GM19372 (cell line): Measurements from ENCODE around the gene MT1A.
"Not testable (repeated sequence)": the region's sequence is repeated elsewhere in the genome, so short reads cannot be mapped to it uniquely, and the experiment has no call there.

ENCODE experiments used
- ATAC-seq: cut with Tn5 transposase; IDR thresholded peaks from one replicate; pipeline ENCODE4 v1.9.1; 2021; ENCODE audit warnings: mild to moderate bottlenecking, low read depth, moderate library complexity; ENCODE audit not compliant: unreplicated experiment

MT1A gene

GRCh38 chr16:56652600-56652999 is 14.1 kb downstream of the MT1A start:
- ATAC-seq = no peak

- no peak for ATAC-seq
Measured at GRCh38 chr16:56653218-56653617, 14.8 kb downstream of the MT1A start.

DNA sequence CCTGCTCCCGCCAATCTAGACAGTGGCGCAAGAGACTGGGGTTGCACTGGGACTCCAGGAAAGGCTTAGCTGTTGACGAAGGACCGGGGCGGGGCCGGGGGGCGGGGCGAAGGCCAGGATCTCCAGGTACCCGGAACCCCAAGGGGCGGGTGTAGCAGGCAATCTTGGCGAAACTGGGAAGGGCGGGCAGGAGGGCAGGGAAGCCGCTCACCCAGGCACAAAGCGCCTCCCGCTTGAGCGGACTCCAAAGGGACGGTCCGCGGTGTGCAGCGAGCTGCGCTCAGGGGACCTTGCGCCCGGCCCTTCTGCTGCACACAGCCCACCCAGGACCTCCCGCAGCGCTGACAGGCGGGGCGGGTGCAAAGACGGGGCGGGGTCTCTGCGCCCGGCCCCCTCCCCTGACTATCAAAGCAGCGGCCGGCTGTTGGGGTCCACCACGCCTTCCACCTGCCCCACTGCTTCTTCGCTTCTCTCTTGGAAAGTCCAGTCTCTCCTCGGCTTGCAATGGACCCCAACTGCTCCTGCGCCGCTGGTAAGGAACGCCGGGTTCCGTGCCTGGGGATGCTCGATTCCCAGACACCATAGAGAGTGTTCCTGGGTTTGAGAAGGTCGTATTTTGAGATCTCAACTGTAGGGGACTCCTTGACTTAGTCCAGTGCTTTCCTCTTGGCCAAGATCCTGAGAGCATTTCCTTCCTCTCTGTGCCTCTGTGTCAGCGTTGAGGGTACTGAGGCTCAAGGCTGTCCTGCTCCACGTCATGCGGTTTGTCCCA is 19.3 kb downstream of the MT1A start, which contains the start of gene MT1F:
Gene MT1F (plus strand): TSS at position 405 of the 772 bp plus-strand sequence. CDS start 100 bp downstream, at position 505.
- no peak for ATAC-seq

DNA sequence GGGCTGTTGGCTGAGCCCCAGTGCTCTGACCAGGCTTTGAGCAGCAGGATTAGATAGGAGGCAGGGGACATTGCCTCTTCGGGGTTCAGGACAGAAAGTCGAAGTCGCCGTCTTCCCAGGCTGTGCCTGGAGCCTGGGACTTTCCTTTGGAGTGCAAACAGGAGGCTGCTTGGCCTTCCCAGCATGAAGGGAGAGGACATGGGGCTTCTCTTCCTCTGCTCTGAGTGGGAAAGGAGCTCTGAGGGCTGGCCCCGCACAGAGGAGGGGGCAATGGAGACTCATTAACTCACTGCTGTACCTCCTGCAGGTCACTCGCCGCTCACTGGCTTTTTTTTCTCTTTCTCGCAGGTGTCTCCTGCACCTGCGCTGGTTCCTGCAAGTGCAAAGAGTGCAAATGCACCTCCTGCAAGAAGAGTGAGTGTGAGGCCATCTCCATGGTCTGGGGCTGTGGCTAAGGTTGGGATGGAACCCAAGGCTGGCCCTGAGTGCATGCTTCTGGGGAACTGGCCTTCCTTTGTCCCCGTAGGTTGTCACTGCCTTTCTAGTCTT is 19.9 kb downstream of the MT1A start:
- ATAC-seq = no peak

DNA sequence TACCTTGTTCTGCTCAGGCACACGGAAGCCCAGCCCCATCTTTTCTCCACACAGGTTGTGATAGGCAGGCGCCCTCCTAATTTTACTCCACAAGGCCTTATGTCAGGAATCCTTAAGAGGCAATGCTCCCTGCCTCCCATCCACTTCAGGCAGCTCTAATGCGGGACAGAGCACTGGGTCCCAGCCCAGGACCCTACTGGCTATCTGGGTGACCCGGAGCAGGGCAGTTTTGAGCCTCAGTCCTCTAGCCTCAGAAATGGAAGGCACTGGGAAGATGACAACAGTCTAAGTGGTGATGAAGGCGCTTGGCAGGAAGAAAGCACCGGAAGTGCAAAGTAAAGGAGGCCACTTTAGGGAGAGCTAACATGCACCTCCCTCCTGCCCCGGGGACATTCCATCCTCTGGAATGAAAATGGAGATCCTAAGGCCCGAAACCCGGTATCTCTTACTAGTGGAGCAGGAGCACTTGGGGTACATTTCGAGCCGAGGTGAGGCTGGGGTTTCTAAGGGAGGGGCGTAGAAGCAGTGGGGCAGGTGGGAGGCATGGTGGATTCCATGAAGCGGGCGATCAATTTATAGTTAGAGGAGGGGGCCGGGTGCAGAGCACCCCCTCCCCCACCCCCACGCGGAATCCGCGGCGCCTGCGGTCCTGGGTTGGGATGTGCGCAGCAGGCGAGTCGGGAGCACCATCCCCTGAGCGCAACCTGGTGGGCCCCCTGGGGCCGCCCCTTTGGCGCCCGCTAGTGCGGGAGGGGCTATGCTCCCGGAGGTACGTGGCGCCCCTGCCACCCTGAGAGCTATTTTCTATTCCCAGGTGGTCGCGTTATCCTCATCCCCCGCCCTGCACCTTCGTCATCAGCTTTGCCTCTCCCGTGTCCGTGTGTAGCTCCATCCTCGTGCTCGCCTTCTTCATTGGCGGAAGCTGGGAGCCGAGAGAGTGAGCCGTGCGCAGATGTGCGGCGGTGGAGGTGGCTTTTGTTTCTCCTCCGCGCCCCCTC is 24.2 kb downstream of the MT1A start:
- ATAC-seq = no peak

DNA sequence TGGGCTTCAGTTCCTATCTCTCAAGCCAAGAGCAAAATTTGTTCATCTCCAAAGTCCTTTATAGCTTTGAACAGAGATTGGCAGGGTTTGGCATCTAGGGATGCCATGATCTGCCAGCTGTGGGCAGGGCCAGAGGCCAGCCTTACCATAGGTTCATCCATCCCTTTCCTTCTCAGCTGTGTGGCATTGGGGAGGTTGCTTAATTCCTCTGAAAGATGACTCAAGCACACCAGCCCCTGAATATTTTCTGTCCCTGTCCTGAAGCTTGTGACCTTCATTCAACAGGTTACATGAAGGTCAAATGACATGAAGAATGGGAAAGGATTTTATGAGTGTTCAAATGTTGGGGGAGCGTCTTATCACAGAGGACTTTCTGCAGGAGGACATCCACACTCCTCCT is 26.0 kb downstream of the MT1A start:
- ATAC-seq = no peak

DNA sequence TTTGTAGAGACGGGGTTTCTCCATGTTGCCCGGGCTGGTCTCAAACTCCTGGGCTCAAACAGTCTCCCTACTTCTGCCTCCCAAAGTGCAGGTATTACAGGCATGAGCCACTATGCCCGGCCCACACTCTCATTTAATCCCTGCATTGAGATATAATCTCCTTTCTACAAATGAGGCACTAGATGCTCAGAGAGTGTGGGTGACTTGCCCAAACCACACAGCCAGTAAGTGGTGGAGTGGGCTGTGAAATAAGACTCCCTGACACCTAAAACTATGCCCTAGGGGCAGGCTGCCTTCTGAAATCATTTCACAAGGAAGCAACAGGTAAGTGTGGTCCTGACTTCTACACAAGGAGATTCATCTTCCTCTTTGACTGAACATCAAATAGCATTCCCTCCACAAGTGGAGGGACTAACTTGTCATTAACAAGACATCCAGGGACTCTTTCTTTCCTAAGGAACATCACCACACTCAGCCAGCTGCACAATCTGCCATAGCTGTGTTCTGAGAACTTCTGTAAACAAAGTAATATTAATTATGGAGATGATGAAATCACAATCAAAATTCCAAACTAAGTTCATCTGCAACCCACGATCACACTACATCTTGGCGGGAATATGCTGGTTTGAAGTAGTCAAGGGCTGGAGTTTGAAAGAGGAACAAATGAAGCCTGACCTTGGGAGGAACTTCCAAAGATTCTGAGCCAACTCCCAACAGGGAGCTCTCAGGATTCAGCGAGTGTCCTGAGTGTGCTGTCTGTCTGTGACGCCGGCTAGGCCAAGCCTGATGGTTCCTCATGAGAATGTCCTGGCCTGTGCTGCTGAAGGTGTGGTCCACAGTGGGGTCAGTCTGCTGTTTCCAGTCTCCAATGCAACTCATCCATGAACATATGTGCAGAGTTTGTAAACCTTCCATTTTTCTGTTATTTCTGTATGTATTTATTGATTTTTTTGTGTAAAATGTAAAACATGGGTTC is 27.1 kb downstream of the MT1A start:
- not testable (repeated sequence) for ATAC-seq

DNA sequence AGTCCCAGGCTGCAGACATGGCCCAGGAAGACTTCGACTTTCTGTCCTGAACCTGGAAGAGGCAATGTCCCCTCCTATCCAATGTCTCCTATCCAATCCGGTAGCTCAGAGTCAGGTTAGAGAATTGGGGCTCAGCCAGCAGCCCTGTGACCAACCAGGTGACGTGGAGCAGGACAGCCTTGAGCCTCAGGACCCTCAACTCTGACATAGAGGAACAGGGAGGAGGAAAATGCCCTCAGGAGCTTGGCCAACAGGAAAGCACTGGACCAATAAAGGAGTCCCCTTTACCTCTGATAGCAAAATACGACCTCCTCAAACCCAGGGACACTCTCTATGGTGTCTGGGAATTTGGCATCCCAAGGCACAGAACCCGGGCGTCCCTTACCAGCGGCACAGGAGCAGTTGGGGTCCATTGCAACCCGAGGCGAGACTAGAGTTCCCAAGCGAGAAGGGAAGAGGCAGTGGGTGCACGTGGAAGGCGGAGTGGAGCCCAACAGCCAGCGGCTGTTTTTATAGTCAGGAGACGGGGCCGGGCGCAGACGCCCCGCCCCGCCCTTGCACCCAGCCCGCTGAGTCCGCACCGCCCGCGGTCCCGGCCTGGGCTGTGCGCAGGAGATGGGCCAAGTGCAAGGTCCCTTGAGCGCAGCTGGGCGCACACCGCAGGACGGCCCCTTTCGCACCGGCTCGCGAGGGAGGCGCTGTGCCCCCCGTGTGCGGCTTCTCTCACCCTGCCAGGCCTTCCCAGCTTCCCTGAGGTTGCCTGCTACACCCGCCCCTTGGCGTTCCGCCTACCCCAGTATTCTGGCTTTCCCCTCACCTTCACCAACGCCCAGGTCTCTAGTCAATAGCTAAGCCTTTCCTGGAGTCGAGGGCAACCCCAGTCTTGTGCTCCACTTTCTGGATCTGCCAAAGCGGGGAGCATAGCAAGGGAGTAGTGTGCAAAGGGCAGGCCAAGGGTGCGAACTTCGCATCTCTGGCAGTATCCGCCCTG is 29.4 kb downstream of the MT1A start, which contains the start of gene MT1G:
Gene MT1G (minus strand): TSS at position 485 of the 991 bp plus-strand sequence. CDS start 72 bp downstream, at position 413.
- ATAC-seq = no peak

GRCh38 chr16:56669005-56669839 is 30.8 kb downstream of the MT1A start, which contains the start of gene MT1H:
TSS of gene MT1H (plus strand) at chr16:56669814. CDS start at chr16:56669885, 71 bp downstream.
- no peak for ATAC-seq

DNA sequence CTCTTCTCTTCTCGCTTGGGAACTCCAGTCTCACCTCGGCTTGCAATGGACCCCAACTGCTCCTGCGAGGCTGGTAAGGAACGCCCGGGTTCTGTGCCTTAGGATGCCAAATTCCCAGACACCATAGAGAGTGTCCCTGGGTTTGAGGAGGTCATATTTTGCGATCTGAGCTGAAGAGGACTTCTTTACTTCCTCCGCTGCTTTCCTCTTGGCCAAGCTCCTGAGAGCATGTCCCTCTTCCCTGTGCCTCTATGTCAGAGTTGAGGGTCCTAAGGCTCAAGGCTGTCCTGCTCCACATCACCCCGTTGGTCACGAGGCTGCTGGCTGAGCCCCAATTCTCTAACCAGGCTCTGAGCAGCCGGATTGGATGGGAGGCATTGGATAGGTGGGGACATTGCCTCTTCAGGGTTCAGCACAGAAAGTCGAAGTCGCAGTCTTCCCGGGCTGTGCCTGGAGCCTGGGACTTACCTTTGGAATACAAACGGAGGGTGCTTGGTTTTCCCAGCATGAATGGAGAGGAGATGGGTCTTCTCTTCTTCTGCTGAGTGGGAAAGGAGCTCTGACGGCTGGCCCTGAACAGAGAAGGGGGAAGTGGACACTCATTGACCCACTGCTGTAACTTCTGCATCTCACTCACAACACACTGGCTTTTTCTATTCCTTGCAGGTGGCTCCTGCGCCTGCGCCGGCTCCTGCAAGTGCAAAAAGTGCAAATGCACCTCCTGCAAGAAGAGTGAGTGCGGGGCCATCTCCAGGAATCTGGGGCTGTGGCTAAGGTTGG is 31.6 kb downstream of the MT1A start:
- ATAC-seq = no peak

DNA sequence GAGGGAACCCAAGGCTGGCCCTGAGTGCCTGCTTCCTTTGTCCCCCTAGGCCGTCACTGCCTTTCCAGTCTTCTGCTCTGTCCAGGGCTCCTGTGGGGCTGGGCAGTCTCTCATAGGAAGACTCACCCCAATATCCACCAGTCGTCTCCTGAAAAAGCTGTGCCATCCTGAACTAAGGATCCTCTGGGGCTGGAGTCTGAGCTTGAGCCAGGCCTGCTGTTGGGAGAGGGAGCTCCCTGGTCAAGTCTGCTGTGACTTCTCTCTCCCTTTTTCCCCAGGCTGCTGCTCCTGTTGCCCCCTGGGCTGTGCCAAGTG is 32.1 kb downstream of the MT1A start:
- no peak for ATAC-seq

DNA sequence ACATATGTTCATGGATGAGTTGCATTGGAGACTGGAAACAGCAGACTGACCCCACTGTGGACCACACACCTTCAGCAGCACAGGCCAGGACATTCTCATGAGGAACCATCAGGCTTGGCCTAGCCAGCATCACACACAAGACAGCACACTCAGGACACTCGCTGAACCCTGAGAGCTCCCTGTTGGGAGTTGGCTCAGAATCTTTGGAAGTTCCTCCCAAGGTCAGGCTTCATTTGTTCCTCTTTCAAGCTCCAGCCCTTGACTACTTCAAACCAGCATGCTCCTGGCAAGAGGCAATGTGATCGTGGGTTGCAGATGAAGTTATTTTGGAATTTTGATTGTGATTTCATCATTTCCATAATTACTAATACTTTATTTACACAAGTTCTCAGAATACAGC is 33.2 kb downstream of the MT1A start:
- not testable (repeated sequence) for ATAC-seq

DNA sequence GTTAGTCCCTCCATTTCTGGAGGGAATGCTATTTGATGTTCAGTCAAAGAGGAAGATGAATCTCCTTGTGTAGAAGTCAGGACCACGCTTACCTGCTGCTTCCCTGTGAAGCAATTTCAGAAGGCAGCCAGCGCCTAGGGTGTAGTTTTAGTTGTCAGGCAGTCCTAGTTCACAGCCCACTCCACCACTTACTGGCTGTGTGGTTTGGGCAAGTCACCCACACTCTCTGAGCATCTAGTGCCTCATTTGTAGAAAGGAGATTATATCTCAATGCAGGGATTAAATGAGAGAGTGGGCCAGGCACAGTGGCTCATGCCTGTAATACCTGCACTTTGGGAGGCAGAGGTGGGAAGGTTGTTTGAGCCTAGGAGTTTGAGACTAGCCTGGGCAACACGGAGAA is 33.7 kb downstream of the MT1A start:
- not testable (repeated sequence) for ATAC-seq

GRCh38 chr16:56672761-56673536 is 34.5 kb downstream of the MT1A start:
- no peak for ATAC-seq

- ATAC-seq = no peak
Measured at GRCh38 chr16:56673921-56674320, 35.5 kb downstream of the MT1A start.

DNA sequence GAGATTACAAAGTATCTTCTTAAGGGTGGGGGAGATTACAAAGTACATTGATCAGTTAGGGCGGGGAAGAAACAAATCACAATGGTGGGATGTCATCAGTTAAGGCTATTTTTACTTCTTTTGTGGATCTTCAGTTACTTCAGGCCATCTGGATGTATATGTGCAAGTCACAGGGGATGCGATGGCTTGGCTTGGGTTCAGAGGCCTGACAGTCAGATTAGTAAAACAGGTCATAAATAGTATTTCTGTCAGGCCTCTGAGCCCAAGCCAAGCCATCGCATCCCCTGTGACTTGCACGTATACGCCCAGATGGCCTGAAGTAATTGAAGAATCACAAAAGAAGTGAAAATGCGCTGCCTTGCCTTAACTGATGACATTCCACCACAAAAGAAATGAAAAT is 36.1 kb downstream of the MT1A start:
- ATAC-seq = not testable (repeated sequence)
